H1 (cell line): ENCODE measurements around the gene RNASET2. TPM values are rescaled to one million over a fixed set of nuclear protein-coding genes. Genes with fewer than 3 reads are reported as not detected.

Experiments
- ASH2L ChIP-seq: fragments of 200-600, 300-600 bp; sonication (generic); IDR thresholded peaks from one replicate; pipeline ENCODE4 v1.7.1; 2017; ENCODE audit warnings: low read length
- CHD2 ChIP-seq: IDR thresholded peaks from 2 replicates; pipeline ENCODE4 v1.6.1; 2012; ENCODE audit warnings: low read length, improper control_type of control experiment
- KDM4A ChIP-seq: IDR thresholded peaks from one replicate; pipeline ENCODE4 v1.7.1; 2012; ENCODE audit warnings: low read depth, mild to moderate bottlenecking, moderate library complexity, low read length, inconsistent platforms; ENCODE audit not compliant: severe bottlenecking
- MAFK ChIP-seq: IDR thresholded peaks from 2 replicates; pipeline ENCODE4 v1.6.1; 2012; ENCODE audit warnings: low read depth, mild to moderate bottlenecking, improper control_type of control experiment, low read length
- NANOG ChIP-seq: IDR thresholded peaks from 2 replicates; pipeline ENCODE4 v1.6.1; 2011; ENCODE audit warnings: low read length, low read depth, mild to moderate bottlenecking, inconsistent platforms; ENCODE audit not compliant: insufficient read depth, poor library complexity, severe bottlenecking
- PHF8 ChIP-seq: fragments of 200-600 bp; sonication (generic); conservative IDR thresholded peaks from 2 replicates; pipeline ENCODE4 v1.7.1; 2012; ENCODE audit warnings: low read depth, mild to moderate bottlenecking, inconsistent platforms, low read length, moderate library complexity
- RNF2 ChIP-seq: fragments of 200-900, 300-1000 bp; sonication (generic); IDR thresholded peaks from 2 replicates; pipeline ENCODE4 v1.7.1; 2016; ENCODE audit warnings: borderline replicate concordance, low read depth, mild to moderate bottlenecking, antibody characterized with exemption, low read length; ENCODE audit not compliant: poor library complexity, severe bottlenecking; ENCODE audit errors: missing control alignments
- SAP30 ChIP-seq: fragments of 300-600 bp; sonication (generic); IDR thresholded peaks from 2 replicates; pipeline ENCODE4 v1.7.1; 2012; ENCODE audit warnings: low read length, moderate library complexity, mild to moderate bottlenecking, inconsistent platforms; ENCODE audit not compliant: insufficient read depth, insufficient replicate concordance
- SUZ12 ChIP-seq: fragments of 200-600 bp; sonication (generic); IDR thresholded peaks from 2 replicates; pipeline ENCODE4 v1.6.1; 2012; ENCODE audit warnings: mild to moderate bottlenecking, inconsistent platforms, low read length, moderate library complexity, mixed read lengths
- polyA plus RNA-seq, 7 experiments: library from polyadenylated mRNA; depleted of rRNA in 3 of 7; stranded (reverse) in 5 of 7; unstranded in 2 of 7; fragments of >200 nt in 5 of 7; fragments of 200-250 nt in 2 of 7; gene quantifications; 1 replicate in 5 of 7; 2 replicates in 1 of 7; 4 replicates in 1 of 7; pipeline versions ENCODE4 v1.2.1 to v1.2.3, GENCODE V29; 2011 to 2013; ENCODE audit warnings: missing spikeins in 2 of 7, mixed read lengths in 2 of 7
- total RNA-seq: library from RNA; stranded (reverse); fragmentation: NEBNext Ultra II Directional; extraction: Animal tissue kit (Norgen Biotek cat#: 25700); gene quantifications from 2 replicates; pipeline ENCODE4 v1.2.1, GENCODE V29; 2021
- TF ChIP-seq, protein P1 (sequence below): IDR thresholded peaks from 2 replicates; pipeline ENCODE4 v1.6.1; 2011; ENCODE audit warnings: low read length, improper control_type of control experiment

RNASET2 gene
- total and polyA plus RNA-seq, 2 of the 8 experiments (the other 6 are each of a cell fraction or from before 2014, with no cell fraction given) = 15.7 to 22.9 TPM

DNA sequence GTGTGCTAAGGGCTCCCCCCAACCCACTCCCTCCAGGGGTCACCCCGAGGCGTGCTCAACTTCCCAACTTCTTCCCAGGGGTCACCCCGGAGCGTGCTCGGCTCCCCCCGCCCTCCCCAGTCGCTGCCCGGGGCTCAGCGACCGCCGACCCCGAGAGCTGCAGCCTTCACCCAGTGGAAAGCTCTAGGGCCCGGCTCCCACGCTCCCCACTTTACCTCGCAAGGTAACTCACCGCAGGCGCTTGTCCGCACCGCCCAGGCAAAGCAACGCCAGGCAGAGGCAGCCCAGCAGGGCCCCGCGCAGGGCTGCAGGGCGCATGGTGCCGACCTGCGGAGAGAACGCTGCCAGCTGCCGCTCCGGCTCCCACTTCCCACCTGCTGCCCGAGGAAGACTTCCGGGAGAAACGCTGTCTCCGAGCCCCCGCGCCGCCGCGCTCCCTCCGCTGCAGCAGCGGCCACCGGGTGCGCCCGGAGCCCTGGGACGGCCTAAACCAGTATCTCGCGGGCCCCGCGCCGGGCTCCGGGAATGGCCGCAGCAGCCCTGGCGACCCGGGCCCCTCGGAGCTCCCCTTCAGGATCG, 396 bp downstream of the RNASET2 start (continued):
- TF ChIP-seq KDM4A = no peak
- no peak; the same call in 1 of the 2 replicates for TF ChIP-seq SUZ12
- TF ChIP-seq RNF2 = no peak
- TF ChIP-seq, protein P1, sequence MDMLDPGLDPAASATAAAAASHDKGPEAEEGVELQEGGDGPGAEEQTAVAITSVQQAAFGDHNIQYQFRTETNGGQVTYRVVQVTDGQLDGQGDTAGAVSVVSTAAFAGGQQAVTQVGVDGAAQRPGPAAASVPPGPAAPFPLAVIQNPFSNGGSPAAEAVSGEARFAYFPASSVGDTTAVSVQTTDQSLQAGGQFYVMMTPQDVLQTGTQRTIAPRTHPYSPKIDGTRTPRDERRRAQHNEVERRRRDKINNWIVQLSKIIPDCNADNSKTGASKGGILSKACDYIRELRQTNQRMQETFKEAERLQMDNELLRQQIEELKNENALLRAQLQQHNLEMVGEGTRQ = no peak
- peak; percentile 60 for TF ChIP-seq ASH2L
- no peak for TF ChIP-seq NANOG
- no peak for TF ChIP-seq MAFK
- 0 out of 2 replicates have a peak, but pooled peaks have one; percentile 23 for TF ChIP-seq CHD2
- no peak for TF ChIP-seq SAP30
- TF ChIP-seq PHF8 = peak; percentile 33; the same call in 1 of the 2 replicates
